ENCODE results near the gene EPC2. TPM values are rescaled to one million over a fixed set of nuclear protein-coding genes. Genes with fewer than 3 reads are reported as not detected.
"Not testable (repeated sequence)": the region's sequence is repeated elsewhere in the genome, so short reads cannot be mapped to it uniquely, and the experiment has no call there.

Gene EPC2
- total RNA-seq, 1 donor from 2014 or later = 20.9 TPM

DNA sequence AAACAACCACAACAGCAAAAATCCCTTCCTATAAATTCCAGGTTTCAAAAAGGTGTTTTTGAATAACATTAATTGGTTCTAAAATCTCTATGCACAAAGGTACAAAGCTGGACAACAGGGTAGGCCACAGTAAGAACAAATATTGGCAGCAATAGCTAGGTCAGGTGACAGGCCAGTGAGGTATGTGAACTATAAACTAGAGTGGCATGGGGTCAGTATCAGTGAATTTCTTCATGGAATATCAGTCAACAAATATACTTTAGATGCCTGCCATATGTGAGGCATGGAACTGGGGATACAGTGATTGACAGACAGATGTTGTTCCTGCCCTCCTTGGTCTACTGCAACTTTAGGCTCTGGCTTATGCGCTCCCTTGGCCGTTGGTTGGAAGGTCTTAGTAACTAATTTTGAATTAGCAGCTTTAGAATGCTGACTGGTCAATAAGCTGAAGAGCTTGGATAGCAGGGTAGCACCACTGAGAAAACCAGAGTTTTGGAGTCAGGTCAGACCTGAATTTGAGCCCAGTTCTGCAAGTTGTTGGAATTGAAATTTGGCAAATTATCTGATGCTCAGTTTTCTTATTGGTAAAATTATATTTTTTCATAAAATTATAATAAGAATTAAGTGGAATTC is 2.3 kb upstream of the EPC2 start:
- DNase-seq = peak; percentile 4

- DNase-seq = peak; percentile 90
Measured at GRCh38 chr2:148642891-148643416, 1.6 kb upstream of the EPC2 start.

GRCh38 chr2:148643421-148643820 is 1.1 kb upstream of the EPC2 start:
- peak; percentile 25 for DNase-seq

GRCh38 chr2:148644883-148645538 is 460 bp downstream of the EPC2 start:
- DNase-seq = peak; percentile 93

- peak; percentile 91 for DNase-seq
Measured at GRCh38 chr2:148645539-148646230, 1.1 kb downstream of the EPC2 start.

- no peak for DNase-seq
Measured at GRCh38 chr2:148646231-148646559, 1.6 kb downstream of the EPC2 start.

DNA sequence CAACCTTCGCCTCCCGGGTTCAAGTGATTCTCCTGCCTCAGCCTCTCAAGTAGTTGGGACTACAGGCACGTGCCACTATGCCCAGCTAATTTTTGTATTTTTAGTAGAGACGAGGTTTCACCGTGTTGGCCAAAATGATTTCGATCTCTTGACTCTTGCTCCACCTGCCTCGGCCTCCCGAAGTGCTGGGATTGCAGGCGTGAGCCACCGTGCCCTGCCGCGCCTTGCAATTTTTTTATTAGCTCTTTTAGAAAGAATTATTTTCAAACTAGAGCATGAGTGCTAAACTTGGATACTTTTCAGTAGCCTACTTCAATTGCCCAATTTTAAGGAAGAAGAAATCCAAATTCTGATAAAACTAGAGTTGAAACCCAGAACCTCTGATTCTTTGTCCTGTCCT is 3.2 kb downstream of the EPC2 start:
- not testable (repeated sequence) for DNase-seq

- no peak for DNase-seq
Measured at GRCh38 chr2:148649936-148650335, 5.4 kb downstream of the EPC2 start.

DNA sequence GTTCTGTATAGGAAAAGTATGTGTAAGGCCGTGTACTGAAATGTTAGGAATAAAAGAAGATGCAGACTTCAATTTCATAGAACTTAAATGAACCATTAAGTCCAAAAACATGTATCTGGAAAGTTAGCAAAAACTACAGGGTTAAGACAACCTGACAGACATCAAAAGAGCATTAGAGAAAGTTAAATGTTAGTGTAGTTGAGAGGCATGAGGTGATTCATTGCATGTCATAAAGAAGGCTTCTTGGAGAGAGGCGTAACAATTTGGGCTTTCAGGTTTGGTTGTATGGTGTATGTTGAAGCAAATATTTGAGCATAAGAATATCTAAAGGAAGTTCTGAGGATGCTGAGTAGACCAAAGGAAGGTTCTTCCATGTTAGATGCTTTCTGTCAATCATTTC is 6.3 kb downstream of the EPC2 start:
- no peak for DNase-seq

GRCh38 chr2:148651972-148652371 is 7.4 kb downstream of the EPC2 start:
- DNase-seq = no peak

- DNase-seq = no peak
Measured at GRCh38 chr2:148653437-148653836, 8.9 kb downstream of the EPC2 start.

DNA sequence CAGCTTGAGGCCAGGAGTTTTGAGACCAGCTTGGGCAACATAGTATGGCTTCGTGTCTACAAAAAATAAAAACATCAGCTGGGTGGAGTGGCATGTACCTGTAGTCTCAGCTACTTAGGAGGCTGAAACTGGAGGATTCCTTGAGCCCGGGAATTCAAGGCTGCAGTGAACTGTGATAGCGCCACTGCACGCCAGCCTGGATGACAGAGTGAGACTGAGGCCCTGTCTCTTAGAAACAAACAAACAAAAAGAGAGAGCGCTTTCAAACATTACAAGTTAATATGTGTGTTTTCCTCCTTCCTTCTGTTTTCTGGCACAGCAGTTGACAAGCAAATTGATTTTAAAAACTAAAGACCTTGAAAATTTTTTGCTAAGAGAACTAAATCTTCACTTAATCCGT is 9.9 kb downstream of the EPC2 start:
- DNase-seq = no peak

- no peak for DNase-seq
Measured at GRCh38 chr2:148656516-148656915, 12.0 kb downstream of the EPC2 start.

DNA sequence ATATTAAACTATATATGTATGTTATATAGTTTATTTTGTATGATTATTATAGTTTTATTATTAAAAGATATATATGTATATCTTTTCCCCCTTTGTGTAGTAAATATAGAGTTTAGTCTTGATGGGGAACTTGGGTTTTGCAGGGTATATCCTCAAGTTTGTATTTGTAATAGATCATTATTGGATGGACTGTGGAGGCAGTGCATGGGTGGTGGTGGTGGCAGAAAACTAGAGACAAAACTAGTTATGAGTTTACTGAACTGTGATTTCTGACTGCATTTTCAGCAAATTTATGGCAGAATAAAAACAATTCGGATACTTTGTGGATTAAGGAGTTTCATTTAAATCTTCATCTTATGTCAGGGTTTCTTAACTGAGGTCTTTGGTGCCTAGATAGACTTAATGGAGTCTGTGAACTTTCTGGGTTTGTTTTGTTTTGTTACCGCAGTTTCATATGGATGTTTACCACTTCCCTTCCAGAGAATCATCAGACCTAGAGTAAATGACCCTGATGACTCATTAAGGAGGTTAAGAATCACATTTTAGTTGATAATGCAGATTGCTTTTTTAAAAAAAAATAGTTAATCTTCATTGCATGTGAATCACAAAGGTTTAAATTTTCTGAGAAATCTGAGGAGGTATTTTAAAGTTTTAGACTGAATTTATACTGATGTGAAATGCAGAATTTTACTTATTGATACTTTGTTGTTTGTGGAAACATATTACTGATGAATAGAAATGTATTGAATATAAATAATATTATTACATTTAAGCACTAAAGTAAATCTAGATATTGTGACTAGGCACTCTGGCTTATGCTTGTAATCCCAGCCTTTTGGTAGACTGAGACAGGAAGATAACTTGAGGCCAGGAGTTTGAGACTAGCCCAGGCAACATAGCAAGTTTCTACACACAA is 14.5 kb downstream of the EPC2 start:
- DNase-seq = peak; percentile 80

DNA sequence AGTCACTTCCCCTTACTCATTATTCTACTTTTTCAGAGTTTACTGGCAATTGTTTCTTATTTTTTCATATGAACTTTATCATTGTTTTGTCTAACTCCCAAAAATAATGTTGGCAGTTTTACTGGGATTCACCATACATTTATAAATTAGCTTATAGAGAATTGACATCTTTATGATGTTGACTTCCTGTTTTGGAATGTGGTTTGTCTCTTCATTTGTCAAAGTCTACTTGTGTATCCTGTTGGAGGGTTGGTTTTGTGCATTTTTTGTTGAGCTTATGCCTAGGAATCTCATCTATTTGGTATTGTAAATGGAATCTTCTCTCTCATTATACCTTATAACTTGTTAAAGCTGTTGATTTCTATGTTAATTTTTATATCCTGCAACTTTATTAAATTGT is 16.4 kb downstream of the EPC2 start:
- no peak for DNase-seq

- not testable (repeated sequence) for DNase-seq
Measured at GRCh38 chr2:148662332-148662731, 17.8 kb downstream of the EPC2 start.

GRCh38 chr2:148664229-148664628 is 19.7 kb downstream of the EPC2 start:
- no peak for DNase-seq

GRCh38 chr2:148666555-148666954 is 22.0 kb downstream of the EPC2 start:
- no peak for DNase-seq

- DNase-seq = peak; percentile 19
Measured at GRCh38 chr2:148667113-148667836, 22.7 kb downstream of the EPC2 start.

DNA sequence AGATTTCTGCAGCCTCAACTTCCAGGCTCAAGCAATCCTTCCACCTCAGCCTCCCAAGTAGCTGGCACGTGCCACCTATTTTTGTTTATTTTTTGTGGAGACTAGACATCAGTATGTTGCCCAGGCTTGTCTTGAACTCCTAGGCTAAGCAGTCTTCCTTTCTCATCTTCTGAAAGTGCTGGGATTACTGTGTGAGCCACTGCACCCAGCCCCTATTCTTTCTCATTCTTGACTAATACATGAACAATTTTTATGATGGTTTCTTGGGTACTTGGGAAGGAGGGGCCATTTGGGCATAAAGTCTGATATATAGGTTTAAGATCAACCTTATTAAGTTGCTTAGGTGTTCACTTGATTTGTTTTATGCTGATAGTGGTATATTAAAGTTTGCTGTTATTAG is 26.2 kb downstream of the EPC2 start:
- no peak for DNase-seq

GRCh38 chr2:148674063-148675020 is 29.8 kb downstream of the EPC2 start:
- DNase-seq = peak; percentile 52
